Nephron progenitor cell (in vitro differentiated cells): ENCODE results near the gene SORBS1.

ENCODE experiments used
- DNase-seq: peaks from one replicate; pipeline ENCODE4 v3.0.0; 2021
- H3K27ac Mint-ChIP-seq: 2 replicates; pipeline ENCODE4 v1.8.0; 2021; ENCODE audit warnings: mild to moderate bottlenecking, moderate library complexity, mixed read lengths
- H3K27me3 Mint-ChIP-seq: 2 replicates; pipeline ENCODE4 v1.8.0; 2021; ENCODE audit warnings: mild to moderate bottlenecking, low read depth, mixed read lengths; ENCODE audit not compliant: poor library complexity
- H3K36me3 Mint-ChIP-seq: 2 replicates; pipeline ENCODE4 v1.8.0; 2021; ENCODE audit warnings: low read depth, mixed read lengths
- H3K4me1 Mint-ChIP-seq: 2 replicates; pipeline ENCODE4 v1.8.0; 2021; ENCODE audit warnings: mixed read lengths
- H3K4me3 Mint-ChIP-seq: 2 replicates; pipeline ENCODE4 v1.8.0; 2021; ENCODE audit warnings: mild to moderate bottlenecking, moderate library complexity, mixed read lengths
- H3K9me3 Mint-ChIP-seq: 2 replicates; pipeline ENCODE4 v1.8.0; 2021; ENCODE audit warnings: mild to moderate bottlenecking, moderate library complexity, mixed read lengths
- CTCF ChIP-seq: fragments of 200-600 bp; sonication (generic); IDR thresholded peaks from 2 replicates; pipeline ENCODE4 v1.5.0; 2021; ENCODE audit warnings: antibody characterized with exemption

Gene SORBS1

DNA sequence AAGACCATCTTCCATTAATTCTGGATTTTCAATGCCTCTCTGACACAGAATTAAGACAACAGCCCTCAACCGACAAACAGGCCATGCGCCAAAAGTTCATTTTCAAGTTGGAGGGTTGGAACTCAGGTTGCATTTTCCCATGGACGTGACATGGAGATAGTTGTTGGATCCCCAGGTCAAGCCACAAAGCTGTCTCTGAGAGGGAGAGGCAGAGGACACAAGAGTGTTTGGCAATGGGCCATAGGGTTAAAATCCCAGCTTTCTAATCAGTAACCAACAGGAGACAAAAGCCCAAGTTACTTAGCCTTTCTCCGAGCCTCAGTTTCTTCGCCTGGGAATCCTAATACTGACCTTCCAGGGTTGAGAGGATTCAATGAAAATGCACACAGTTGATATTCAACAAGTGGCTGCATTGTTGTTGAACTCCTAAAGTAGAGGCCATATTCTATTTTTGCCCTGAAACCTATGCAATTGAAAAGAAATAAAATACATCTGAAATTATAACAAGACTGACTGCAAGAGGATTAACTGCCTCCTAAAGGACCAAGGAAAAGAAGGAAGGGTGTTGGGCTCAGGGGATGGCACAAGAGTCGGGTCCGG lies 44.3 kb downstream of the SORBS1 start:
- Mint-ChIP-seq H3K27ac (no peak overlapping the region), H3K4me1 (peaks cover 7% of the 10 kb centered on the region), H3K4me3 (no peak overlapping the region), H3K36me3 (no peaks in the 10 kb centered on the region), H3K27me3 (peaks cover under 1% of the 10 kb centered on the region), H3K9me3 (no peaks in the 10 kb centered on the region)
- no peak for DNase-seq
- TF ChIP-seq CTCF = no peak

DNA sequence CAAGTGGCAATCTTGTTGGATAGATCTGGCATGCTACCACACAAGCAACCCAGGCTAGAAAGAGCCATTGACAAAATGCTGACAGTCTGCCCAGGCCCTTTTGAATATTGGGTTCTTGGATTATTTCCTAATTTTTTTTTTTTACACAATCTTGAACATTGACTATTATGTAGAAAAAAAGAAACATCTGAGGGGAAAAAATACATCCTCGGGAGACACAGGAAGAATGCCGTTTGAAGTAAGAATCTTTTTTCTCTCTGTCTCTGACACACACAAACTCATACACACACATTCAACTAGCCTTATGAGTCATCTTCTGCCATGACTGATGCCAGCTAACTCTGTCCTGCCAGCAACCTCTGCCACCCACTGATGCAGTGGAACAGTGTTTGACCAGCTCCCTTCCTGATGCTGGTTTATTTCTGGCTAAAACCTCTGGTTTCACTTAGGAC lies 47.2 kb downstream of the SORBS1 start:
- H3K4me3 Mint-ChIP-seq = no peak overlapping the region
- TF ChIP-seq CTCF = no peak
- no peaks in the 10 kb centered on the region for H3K36me3 Mint-ChIP-seq
- peaks cover 3% of the 10 kb centered on the region for H3K27me3 Mint-ChIP-seq
- no peaks in the 10 kb centered on the region for H3K9me3 Mint-ChIP-seq
- DNase-seq = no peak
- H3K27ac Mint-ChIP-seq = no peak overlapping the region
- peaks cover 32% of the 10 kb centered on the region for H3K4me1 Mint-ChIP-seq

GRCh38 chr10:95513008-95513589 lies 48.1 kb downstream of the SORBS1 start:
- TF ChIP-seq CTCF = no peak
- no peak overlapping the region for H3K4me3 Mint-ChIP-seq
- no peaks in the 10 kb centered on the region for H3K36me3 Mint-ChIP-seq
- DNase-seq = no peak
- peaks cover 3% of the 10 kb centered on the region for H3K27me3 Mint-ChIP-seq
- H3K4me1 Mint-ChIP-seq = peaks cover 41% of the 10 kb centered on the region
- H3K9me3 Mint-ChIP-seq = no peaks in the 10 kb centered on the region
- H3K27ac Mint-ChIP-seq = no peak overlapping the region

DNA sequence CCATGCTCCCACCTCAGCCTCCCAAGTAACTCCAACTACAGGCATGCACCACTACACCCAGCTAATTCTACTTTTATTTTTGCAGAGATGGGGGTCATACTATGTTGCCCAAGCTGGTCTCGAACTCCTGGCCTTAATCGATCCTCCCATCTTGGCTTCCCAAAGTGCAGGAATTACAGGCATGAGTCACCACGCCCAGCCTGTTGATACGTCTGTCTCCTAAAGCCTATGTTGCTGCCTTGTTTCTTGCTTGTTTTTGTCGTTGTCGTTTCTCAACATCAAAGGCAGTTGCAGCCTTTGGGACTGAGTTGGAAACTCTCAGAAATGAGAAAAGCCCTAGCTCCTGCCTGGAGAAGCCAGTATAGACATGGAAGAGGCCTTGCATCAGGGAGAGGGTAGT lies 49.9 kb downstream of the SORBS1 start:
- H3K27me3 Mint-ChIP-seq = peaks cover 3% of the 10 kb centered on the region
- DNase-seq = no peak
- H3K36me3 Mint-ChIP-seq = no peaks in the 10 kb centered on the region
- H3K9me3 Mint-ChIP-seq = no peaks in the 10 kb centered on the region
- H3K27ac Mint-ChIP-seq = peak overlapping the region; percentile 53
- no peak for TF ChIP-seq CTCF
- peaks cover 52% of the 10 kb centered on the region for H3K4me1 Mint-ChIP-seq
- H3K4me3 Mint-ChIP-seq = no peak overlapping the region

DNA sequence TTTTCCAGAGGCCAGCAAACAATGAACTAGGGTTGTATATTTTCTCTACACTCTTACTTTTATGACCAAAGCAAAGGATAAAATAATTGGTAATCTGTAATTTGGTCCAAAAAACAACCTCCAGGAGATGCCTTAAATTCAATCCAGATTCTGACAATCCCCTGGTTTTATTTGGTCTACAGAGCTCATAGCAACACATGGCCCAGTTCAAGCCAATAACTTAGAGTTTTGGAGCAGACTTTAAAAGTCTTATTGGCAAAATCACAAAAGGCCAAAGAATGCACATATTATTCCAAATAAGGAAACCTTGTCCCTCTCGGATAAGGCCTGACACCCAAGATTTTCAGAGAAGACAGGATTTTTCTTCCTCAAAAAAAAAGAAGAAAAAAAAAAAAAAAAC lies 51.9 kb downstream of the SORBS1 start:
- Mint-ChIP-seq H3K27me3 (peaks cover 3% of the 10 kb centered on the region), H3K9me3 (no peaks in the 10 kb centered on the region), H3K27ac (peak overlapping the region; percentile 73), H3K4me1 (peaks cover 73% of the 10 kb centered on the region), H3K36me3 (no peaks in the 10 kb centered on the region), H3K4me3 (no peak overlapping the region)
- DNase-seq = no peak
- no peak for TF ChIP-seq CTCF

GRCh38 chr10:95508730-95509129 lies 52.4 kb downstream of the SORBS1 start:
- no peaks in the 10 kb centered on the region for H3K9me3 Mint-ChIP-seq
- H3K27ac Mint-ChIP-seq = peak overlapping the region; percentile 73
- H3K4me1 Mint-ChIP-seq = peaks cover 78% of the 10 kb centered on the region
- H3K36me3 Mint-ChIP-seq = no peaks in the 10 kb centered on the region
- H3K27me3 Mint-ChIP-seq = peaks cover 3% of the 10 kb centered on the region
- no peak for DNase-seq
- peak overlapping the region; percentile 11 for H3K4me3 Mint-ChIP-seq
- no peak for TF ChIP-seq CTCF
